HG02852 (cell line): Measurements from ENCODE around the gene VEPH1.

Experiments used
- ATAC-seq: cut with Tn5 transposase; IDR thresholded peaks from one replicate; pipeline ENCODE4 v1.9.1; 2021; ENCODE audit warnings: mild to moderate bottlenecking, moderate library complexity; ENCODE audit not compliant: unreplicated experiment

The VEPH1 gene

GRCh38 chr3:157438194-157438730 lies 65.0 kb downstream of the VEPH1 start:
- ATAC-seq = no peak

- ATAC-seq = no peak
Observed at GRCh38 chr3:157436583-157437291, 66.5 kb downstream of the VEPH1 start, which contains the start of gene PTX3. TSS of gene PTX3 (plus strand) at chr3:157436850. CDS start at chr3:157436934, 84 bp downstream.

DNA sequence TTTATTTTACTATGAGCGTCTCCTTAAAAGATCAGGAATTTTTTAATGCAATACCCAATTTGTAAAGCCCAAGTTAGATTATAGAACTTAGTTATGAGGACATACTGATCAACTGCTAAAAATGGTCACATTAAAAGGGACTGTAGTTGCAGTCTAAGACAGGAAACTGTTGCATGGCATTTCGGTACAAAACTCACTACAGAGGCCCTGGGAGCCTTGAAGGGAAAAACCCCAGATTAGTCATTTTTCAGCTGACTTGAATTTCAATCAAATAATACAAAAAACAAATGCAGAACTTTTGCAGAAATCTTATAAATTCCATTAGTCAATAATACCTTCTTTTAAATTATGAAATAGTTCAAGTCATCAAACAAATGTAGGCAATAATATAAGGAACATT lies 73.5 kb downstream of the VEPH1 start:
- ATAC-seq = no peak

DNA sequence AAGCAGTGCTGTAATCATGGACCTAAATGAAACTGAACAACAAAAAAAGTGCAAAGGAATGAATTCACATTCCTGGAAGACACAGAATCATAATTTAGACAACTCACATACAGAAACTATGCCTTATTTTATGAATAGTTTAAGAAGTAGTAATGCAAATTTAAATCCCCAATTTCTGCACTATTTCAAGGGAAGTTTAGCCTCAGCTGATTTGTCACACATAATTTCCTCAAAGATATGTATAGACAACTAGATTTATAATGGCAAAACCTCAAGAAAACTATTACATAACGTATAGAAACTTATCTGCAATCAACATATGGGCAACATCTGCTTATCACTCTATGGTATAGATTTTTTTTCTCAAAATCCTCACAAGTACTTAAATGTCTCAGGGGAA lies 74.4 kb downstream of the VEPH1 start:
- no peak for ATAC-seq

GRCh38 chr3:157427901-157428300 lies 75.3 kb downstream of the VEPH1 start:
- no peak for ATAC-seq

DNA sequence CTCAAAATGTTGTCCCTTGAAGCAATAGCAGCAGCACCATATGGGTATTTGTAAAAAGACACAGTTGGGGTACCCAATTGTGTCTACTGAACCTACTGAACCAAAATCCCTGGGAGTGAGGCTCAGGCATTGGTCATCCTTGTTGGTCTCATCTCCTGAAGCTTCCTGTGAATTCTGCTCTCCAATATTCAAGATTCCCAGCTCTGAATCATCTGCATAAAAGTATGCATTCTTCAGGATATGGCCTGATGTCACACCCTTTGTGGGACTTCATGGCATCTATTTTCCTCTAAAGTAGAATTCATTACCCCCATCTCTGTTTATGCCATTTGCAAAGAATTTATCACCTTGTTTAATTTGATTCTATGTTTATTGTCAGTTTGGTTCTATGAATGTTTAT lies 79.9 kb downstream of the VEPH1 start:
- no peak for ATAC-seq

DNA sequence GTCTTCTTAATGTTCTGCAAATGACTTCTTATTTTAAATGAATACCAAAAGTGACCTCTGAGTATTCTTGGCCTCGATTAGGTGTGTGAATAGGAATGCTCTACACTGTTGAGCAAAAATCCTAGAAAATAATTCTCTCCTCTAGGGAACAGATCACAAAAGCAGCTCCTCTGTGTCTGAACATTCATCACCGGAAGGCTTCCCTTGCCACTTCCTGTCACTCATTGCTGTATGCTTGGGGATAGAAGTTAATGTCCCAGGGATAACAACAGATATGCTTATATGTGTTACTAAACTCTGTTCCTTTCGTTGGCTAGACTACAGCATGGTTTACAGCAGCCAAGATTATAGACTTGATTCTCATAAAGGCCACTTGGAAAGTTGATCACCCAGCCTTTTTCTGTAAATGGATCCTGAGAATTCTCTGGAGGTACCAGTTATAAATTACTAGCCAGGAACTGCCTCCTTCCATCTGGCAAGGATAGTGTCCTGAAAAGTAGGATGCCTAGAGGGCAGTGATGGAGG lies 82.5 kb downstream of the VEPH1 start:
- ATAC-seq = no peak

- ATAC-seq = no peak
Observed at GRCh38 chr3:157418104-157418503, 85.1 kb downstream of the VEPH1 start.

DNA sequence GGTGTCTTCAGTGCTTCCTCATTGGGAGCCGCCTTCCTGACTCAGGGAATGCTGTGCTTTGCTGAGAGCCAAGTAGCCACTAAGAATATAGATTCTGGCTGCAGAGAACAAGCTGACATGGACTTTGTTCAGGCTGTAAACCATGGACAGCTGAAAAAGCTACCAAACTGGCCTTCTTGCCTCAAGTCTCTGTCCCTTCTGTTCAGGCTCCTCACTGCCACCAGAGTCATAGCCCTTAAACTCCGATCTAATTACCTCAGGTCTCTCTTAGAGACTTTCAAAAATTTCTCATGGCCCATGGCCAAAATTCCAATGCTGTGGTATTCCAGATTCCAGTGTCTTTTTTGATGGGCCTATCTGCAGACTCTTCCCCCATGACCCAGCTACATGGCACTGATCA lies 86.0 kb downstream of the VEPH1 start:
- ATAC-seq = no peak

GRCh38 chr3:157416347-157417087 lies 86.7 kb downstream of the VEPH1 start:
- no peak for ATAC-seq

DNA sequence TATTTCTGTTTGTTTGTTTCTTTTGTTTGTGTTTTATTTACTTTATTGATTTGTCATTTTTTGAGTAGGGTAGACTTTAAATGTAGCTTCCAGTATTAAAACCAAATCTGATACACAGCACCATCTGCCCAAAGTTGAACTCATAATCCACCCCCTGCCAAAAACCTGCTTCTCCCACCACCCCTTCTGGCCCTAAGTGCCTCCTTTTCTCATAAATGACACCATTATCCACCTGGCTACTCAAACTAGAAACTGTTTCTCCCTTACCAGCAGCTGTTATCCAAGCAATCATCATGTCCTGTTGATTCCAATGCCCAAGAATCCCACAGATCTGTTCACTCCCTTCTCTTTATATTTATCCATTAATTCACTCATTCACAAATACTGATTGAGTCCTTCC lies 88.4 kb downstream of the VEPH1 start:
- ATAC-seq = no peak

- no peak for ATAC-seq
Observed at GRCh38 chr3:157412323-157412855, 90.8 kb downstream of the VEPH1 start.

DNA sequence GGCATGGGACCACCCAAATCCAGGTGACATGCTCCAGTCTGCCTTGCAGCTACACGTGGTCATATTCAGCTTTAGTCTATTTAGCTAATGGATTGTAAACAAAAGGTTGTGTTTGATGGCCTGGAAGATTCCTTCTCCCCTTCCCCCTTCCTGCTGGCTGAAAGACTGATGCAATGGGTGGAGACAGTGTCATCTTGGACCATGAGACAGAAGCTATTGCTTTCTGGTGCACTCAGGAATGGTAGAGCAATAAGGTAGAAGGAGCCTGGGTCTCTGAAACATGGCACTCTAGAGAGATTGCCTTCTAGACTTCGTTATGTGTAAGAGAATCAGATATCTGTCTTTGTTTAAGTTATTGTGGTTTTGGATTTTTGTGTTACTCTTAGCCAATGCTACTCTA lies 92.3 kb downstream of the VEPH1 start:
- ATAC-seq = no peak

DNA sequence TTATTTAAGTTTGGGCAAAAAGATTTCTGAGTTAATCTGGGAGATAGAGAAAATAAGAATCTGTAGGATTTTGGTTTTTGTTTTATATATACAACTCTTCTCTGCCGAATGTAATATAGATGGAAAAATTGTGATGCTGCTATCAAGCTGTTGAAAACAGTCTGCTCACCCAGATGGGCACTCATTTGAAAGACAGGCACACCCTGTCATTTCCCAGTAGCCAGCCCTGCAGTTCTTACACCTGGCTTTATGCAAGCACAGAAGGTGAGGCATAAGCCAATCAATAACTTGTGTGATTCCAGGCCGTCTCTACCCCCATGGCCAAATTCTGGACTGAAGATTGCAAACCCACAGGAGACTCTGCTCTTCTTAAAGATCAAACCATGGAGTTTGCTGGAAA lies 93.7 kb downstream of the VEPH1 start:
- ATAC-seq = no peak

DNA sequence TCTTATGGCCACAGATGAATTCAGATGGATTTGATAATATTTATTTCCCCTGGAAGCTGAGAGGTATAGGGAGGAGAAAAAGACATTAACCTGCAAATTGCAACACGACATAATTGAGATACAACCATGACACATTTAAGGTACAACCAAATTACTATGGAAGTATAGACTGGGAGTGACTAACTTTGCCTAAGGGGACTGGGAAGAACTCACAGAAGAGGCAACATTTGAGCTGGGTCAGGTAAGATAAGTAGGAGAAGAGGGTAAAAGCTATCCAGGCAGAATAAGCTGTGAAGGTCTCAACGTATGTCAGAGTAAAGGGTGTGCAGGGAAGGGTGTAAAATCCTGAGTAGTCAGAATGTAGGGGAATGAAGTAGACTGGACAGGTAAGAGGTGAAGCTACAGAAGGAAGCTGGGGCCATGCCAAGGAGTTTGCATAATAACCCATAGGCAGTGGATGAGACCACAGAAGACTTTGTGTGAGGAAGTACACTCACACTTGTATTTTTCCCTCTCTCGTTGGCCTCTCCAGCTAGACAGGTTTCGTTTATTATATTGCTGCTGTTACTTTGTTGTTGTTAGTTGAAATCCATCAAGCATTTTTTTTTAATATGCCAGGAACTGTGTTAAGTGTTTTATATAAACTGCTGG lies 94.6 kb downstream of the VEPH1 start:
- no peak for ATAC-seq

DNA sequence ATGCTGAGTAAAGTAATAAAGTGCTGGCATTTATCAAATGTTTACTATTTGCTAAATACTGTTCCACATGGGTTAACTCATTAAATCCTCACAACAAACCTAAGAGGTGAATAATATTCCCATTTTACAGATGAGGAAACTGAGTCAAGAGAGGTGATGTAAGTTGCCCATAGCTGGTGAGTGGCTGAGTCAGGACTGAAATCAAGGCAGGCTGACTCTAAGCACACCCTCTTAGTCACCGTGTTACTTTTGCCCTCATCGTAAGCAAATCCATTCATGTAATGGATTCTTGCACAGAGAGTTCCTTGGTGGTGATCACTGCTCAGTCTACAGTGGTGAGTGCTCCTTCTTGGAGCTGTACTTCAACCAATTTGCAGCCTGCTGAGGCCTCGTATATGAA lies 95.4 kb downstream of the VEPH1 start:
- no peak for ATAC-seq

GRCh38 chr3:157406394-157406793 lies 96.8 kb downstream of the VEPH1 start:
- no peak for ATAC-seq

- no peak for ATAC-seq
Observed at GRCh38 chr3:157405457-157405856, 97.8 kb downstream of the VEPH1 start.

DNA sequence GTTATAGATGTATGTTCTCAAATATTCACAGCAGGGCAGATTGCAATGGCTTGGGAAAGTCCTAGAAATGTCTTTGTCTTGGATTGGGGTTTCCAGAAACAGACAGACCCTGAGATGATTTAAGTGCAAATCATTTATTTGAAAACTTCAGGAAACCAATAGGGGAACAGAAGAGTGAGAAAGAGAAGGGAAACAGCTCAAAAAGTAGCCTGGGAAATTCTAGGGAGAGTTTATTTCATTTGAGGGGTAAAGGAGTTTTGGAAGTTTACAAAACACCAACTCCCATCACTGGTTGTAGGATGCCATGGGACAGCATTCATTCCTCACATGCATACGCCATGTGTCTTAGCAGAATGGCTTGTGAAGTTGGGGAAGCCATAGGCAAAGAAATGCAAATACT lies 98.8 kb downstream of the VEPH1 start:
- no peak for ATAC-seq

GRCh38 chr3:157398598-157398997 lies 104.6 kb downstream of the VEPH1 start:
- no peak for ATAC-seq

- no peak for ATAC-seq
Observed at GRCh38 chr3:157394411-157394810, 108.8 kb downstream of the VEPH1 start.
